Upper lobe of left lung (tissue), 6 donors: ENCODE data around the gene LXN. TPM values are rescaled to one million over a fixed set of nuclear protein-coding genes. Genes with fewer than 3 reads are reported as not detected.

ENCODE experiments used
- ATAC-seq, 2 donors: fragments of 200-7000 bp; cut with Tn5 transposase; one replicate each; pipeline ENCODE4 v1.9.1; 2022; ENCODE audit warnings: mild to moderate bottlenecking in 2 of 2, moderate library complexity in 2 of 2; ENCODE audit not compliant: low FRiP score in 2 of 2
- DNase-seq, 2 donors: peaks; one replicate each; pipeline ENCODE4 v3.0.0-alpha.2; 2019 to 2020
- H3K27ac ChIP-seq, 4 donors: fragments of 200-600 bp; sonication (generic); one replicate each; pipeline ENCODE4 v1.5.1; 2016 to 2019
- H3K27me3 ChIP-seq, 4 donors: fragments of 200-600 bp; sonication (generic); one replicate each; pipeline ENCODE4 v1.5.1; 2017 to 2019
- H3K36me3 ChIP-seq, 4 donors: fragments of 200-600 bp; sonication (generic); one replicate each; pipeline ENCODE4 v1.5.1; 2016 to 2019
- H3K4me1 ChIP-seq, 4 donors: fragments of 200-600 bp; sonication (generic); one replicate each; pipeline ENCODE4 v1.5.1; 2018 to 2019
- H3K4me3 ChIP-seq, 4 donors: fragments of 200-600 bp; sonication (generic); one replicate each; pipeline ENCODE4 v1.5.1; 2017 to 2019; ENCODE audit warnings: mild to moderate bottlenecking in 2 of 4, moderate library complexity in 1 of 4
- H3K9me3 ChIP-seq, 4 donors: fragments of 200-600 bp; sonication (generic); one replicate each; pipeline ENCODE4 v1.5.1; 2018 to 2019
- CTCF ChIP-seq, 6 experiments: fragments of 450-650 bp in 4 of 6; fragments of 200-600 bp in 2 of 6; sonication (generic) in 2 of 6; IDR thresholded peaks; one replicate each; pipeline ENCODE4 v1.5.1; 2016 to 2019; ENCODE audit warnings: antibody characterized with exemption in 6 of 6
- EP300 ChIP-seq, 4 donors: sonication (generic); formaldehyde crosslinking; IDR thresholded peaks; one replicate each; pipeline ENCODE4 v1.5.1; 2017; ENCODE audit warnings: antibody characterized with exemption in 4 of 4, control low read depth in 2 of 4
- POLR2A ChIP-seq, 4 donors: fragments of 450-650 bp; IDR thresholded peaks; one replicate each; pipeline ENCODE4 v1.5.1; 2016 to 2017; ENCODE audit warnings: antibody characterized with exemption in 4 of 4, mild to moderate bottlenecking in 2 of 4
- POLR2AphosphoS5 ChIP-seq, 2 donors: sonication (generic); formaldehyde crosslinking; IDR thresholded peaks; one replicate each; pipeline ENCODE4 v1.5.1; 2017; ENCODE audit warnings: antibody characterized with exemption in 2 of 2
- WGBS, 2 donors: methylation state at CpG; one replicate each; pipeline ENCODE4 v1.1.5; 2017 to 2018; 5-methylcytosine and 5-hydroxymethylcytosine counted together
- total RNA-seq, 6 donors: library from RNA; depleted of rRNA in 4 of 6; stranded (reverse); fragments of >200 nt in 4 of 6; gene quantifications; one replicate each; pipeline versions ENCODE4 v1.1.0 to v1.2.1, GENCODE V29; 2016 to 2021
- donor health status: DM: no; HTN: no; CAD: no; lungs with moderate emphysema.
- donor health status: DM: no; HTN: yes; CAD: no; lungs with severe emphysema.

Gene LXN
- total RNA-seq, 6 donors from 2014 or later, result 10.4 to 26.6 (median 19.8) TPM

- Histone ChIP-seq H3K36me3 (peaks cover 0 to 73% (median 25%) of the 10 kb centered on the region in 4 donors), H3K9me3 (no peaks in the 10 kb centered on the region), H3K27me3 (no peaks in the 10 kb centered on the region), H3K4me3 (no peak overlapping the region), H3K4me1 (peaks cover 0 to 5% (median 2%) of the 10 kb centered on the region in 4 donors), H3K27ac (peak overlapping the region in 1 of 4 donors; percentile 54)
- TF ChIP-seq POLR2A (IDR thresholded peaks at IDR 0.05) (no peak), POLR2AphosphoS5 (IDR thresholded peaks at IDR 0.05) (no peak), CTCF (IDR thresholded peaks at IDR 0.05) (no peak), EP300 (IDR thresholded peaks at IDR 0.05) (no peak)
- ATAC-seq (no peak), DNase-seq (no peak)
- WGBS, 2 donors, result 83 to 91% methylated on average over 7 of the region's 7 CpGs
These were observed 13.6 kb downstream of the LXN start for GRCh38 chr3:158658889-158659288.

GRCh38 chr3:158652463-158652862 lies 20.0 kb downstream of the LXN start:
- Histone ChIP-seq H3K4me3 (no peak overlapping the region), H3K27ac (no peak overlapping the region), H3K4me1 (peaks cover 0 to 8% (median 4%) of the 10 kb centered on the region in 4 donors), H3K36me3 (peaks cover 3 to 71% (median 32%) of the 10 kb centered on the region in 4 donors), H3K9me3 (no peaks in the 10 kb centered on the region), H3K27me3 (no peaks in the 10 kb centered on the region)
- no peak for TF ChIP-seq POLR2AphosphoS5 (IDR thresholded peaks at IDR 0.05)
- no peak for TF ChIP-seq EP300 (IDR thresholded peaks at IDR 0.05)
- TF ChIP-seq CTCF (IDR thresholded peaks at IDR 0.05), result no peak
- TF ChIP-seq POLR2A (IDR thresholded peaks at IDR 0.05), result no peak
- 66 to 71% methylated on average over 3 of the region's 3 CpGs for WGBS, 2 donors
- ATAC-seq (no peak), DNase-seq (no peak)

GRCh38 chr3:158651192-158651591 lies 21.3 kb downstream of the LXN start:
- WGBS, 2 donors, result 95% methylated on average over 2 of the region's 2 CpGs
- H3K27ac ChIP-seq, result no peak overlapping the region
- no peaks in the 10 kb centered on the region for H3K27me3 ChIP-seq
- H3K4me1 ChIP-seq, result peaks cover 0 to 14% (median 7%) of the 10 kb centered on the region in 4 donors
- TF ChIP-seq EP300 (IDR thresholded peaks at IDR 0.05), result no peak
- TF ChIP-seq CTCF (IDR thresholded peaks at IDR 0.05), result no peak
- TF ChIP-seq POLR2AphosphoS5 (IDR thresholded peaks at IDR 0.05), result no peak
- TF ChIP-seq POLR2A (IDR thresholded peaks at IDR 0.05), result no peak
- H3K36me3 ChIP-seq, result peaks cover 3 to 75% (median 30%) of the 10 kb centered on the region in 4 donors
- H3K4me3 ChIP-seq, result no peak overlapping the region
- DNase-seq (no peak), ATAC-seq (no peak)
- no peaks in the 10 kb centered on the region for H3K9me3 ChIP-seq

GRCh38 chr3:158649791-158650190 lies 22.7 kb downstream of the LXN start:
- DNase-seq (no peak), ATAC-seq (no peak)
- H3K27ac ChIP-seq, result peak overlapping the region in 1 of 4 donors; percentile 4
- TF ChIP-seq EP300 (IDR thresholded peaks at IDR 0.05), result no peak
- TF ChIP-seq POLR2AphosphoS5 (IDR thresholded peaks at IDR 0.05), result no peak
- TF ChIP-seq POLR2A (IDR thresholded peaks at IDR 0.05), result no peak
- TF ChIP-seq CTCF (IDR thresholded peaks at IDR 0.05), result no peak
- WGBS, 2 donors, result 68 to 71% methylated on average over 4 of the region's 4 CpGs
- peaks cover 8 to 28% (median 19%) of the 10 kb centered on the region in 4 donors for H3K4me1 ChIP-seq
- no peaks in the 10 kb centered on the region for H3K27me3 ChIP-seq
- peaks cover 3 to 64% (median 20%) of the 10 kb centered on the region in 4 donors for H3K36me3 ChIP-seq
- no peak overlapping the region for H3K4me3 ChIP-seq
- H3K9me3 ChIP-seq, result no peaks in the 10 kb centered on the region

GRCh38 chr3:158644345-158644908 lies 28.0 kb downstream of the LXN start, which contains the start of gene GFM1:
GFM1 (plus strand) TSS chr3:158644527; CDS start chr3:158644635, 108 bp downstream.
- peak within 1 kb of the TSS; percentile 85 to 93 (median 89) for H3K27ac ChIP-seq
- H3K27me3 ChIP-seq, result no peaks in the 10 kb centered on the region
- peaks cover 0 to 21% (median 0%) of the 10 kb centered on the region in 4 donors for H3K36me3 ChIP-seq
- ATAC-seq (peak; percentile 97 to 98), DNase-seq (peak; percentile 92 to 97)
- no peaks in the 10 kb centered on the region for H3K9me3 ChIP-seq
- 0% methylated on average over 26 to 42 of the region's 42 CpGs for WGBS, 2 donors
- TF ChIP-seq EP300 (IDR thresholded peaks at IDR 0.05), result peak in 1 of 4 donors; percentile 31
- peak; percentile 85 to 92 for TF ChIP-seq POLR2AphosphoS5 (IDR thresholded peaks at IDR 0.05)
- TF ChIP-seq CTCF (IDR thresholded peaks at IDR 0.05), result peak; percentile 66 to 92 (median 78)
- TF ChIP-seq POLR2A (IDR thresholded peaks at IDR 0.05), result peak in 3 of 4 donors; percentile 26 to 77 (median 72)
- H3K4me1 ChIP-seq, result peaks cover 13 to 25% (median 21%) of the 10 kb centered on the region in 4 donors
- peak within 1 kb of the TSS; percentile 70 to 91 (median 79) for H3K4me3 ChIP-seq
